ENCODE results near the gene RCCD1.
A peak's percentile ranks its signal among the peaks of the same experiment; 100 is the strongest.

The RCCD1 gene

GRCh38 chr15:90987561-90988141, 33.0 kb downstream of the RCCD1 start:
- Histone ChIP-seq H3K4me3 (ENCODE audit: low read length) (peak overlapping the region; percentile 59), H3K27ac (ENCODE audit: low read depth, low read length) (no peak overlapping the region), H3K4me1 (ENCODE audit: control insufficient read depth, low read length) (peaks cover 59% of the 10 kb centered on the region), H3K36me3 (ENCODE audit: control insufficient read depth, low read length) (peaks cover 61% of the 10 kb centered on the region), H3K79me2 (ENCODE audit: control insufficient read depth, low read length) (peaks cover 99% of the 10 kb centered on the region), H4K20me1 (ENCODE audit: control insufficient read depth, insufficient read depth, low read depth, low read length) (peaks cover 18% of the 10 kb centered on the region), H3K27me3 (ENCODE audit: control insufficient read depth, low read length) (no peaks in the 10 kb centered on the region), H3K4me2 (ENCODE audit: low read length) (peak overlapping the region; percentile 74), H3F3A (ENCODE audit: control insufficient read depth, insufficient read depth) (no peaks in the 10 kb centered on the region), H3K9me3 (ENCODE audit: control insufficient read depth, insufficient read depth, low read length) (no peaks in the 10 kb centered on the region), H3K9me2 (replicated peaks; ENCODE audit: control insufficient read depth, low read length) (no peaks in the 10 kb centered on the region)
- TF ChIP-seq EZH2phosphoT487 (IDR thresholded peaks at IDR 0.05; ENCODE audit: borderline replicate concordance, low read length) (no peak), CTCF (IDR thresholded peaks at IDR 0.05; ENCODE audit: low read depth, low read length, poor library complexity, severe bottlenecking) (no peak)

GRCh38 chr15:90988296-90988695, 33.6 kb downstream of the RCCD1 start:
- no peaks in the 10 kb centered on the region for H3K27me3 ChIP-seq (ENCODE audit: control insufficient read depth, low read length)
- H3K4me1 ChIP-seq (ENCODE audit: control insufficient read depth, low read length), result peaks cover 61% of the 10 kb centered on the region
- H3K4me3 ChIP-seq (ENCODE audit: low read length), result peak overlapping the region; percentile 59
- H3K9me2 ChIP-seq (replicated peaks; ENCODE audit: control insufficient read depth, low read length), result no peaks in the 10 kb centered on the region
- peaks cover 58% of the 10 kb centered on the region for H3K36me3 ChIP-seq (ENCODE audit: control insufficient read depth, low read length)
- no peaks in the 10 kb centered on the region for H3F3A ChIP-seq (ENCODE audit: control insufficient read depth, insufficient read depth)
- TF ChIP-seq CTCF (IDR thresholded peaks at IDR 0.05; ENCODE audit: low read depth, low read length, poor library complexity, severe bottlenecking) (no peak), EZH2phosphoT487 (IDR thresholded peaks at IDR 0.05; ENCODE audit: borderline replicate concordance, low read length) (no peak)
- no peak overlapping the region for H3K27ac ChIP-seq (ENCODE audit: low read depth, low read length)
- H4K20me1 ChIP-seq (ENCODE audit: control insufficient read depth, insufficient read depth, low read depth, low read length), result peaks cover 18% of the 10 kb centered on the region
- H3K9me3 ChIP-seq (ENCODE audit: control insufficient read depth, insufficient read depth, low read length), result no peaks in the 10 kb centered on the region
- peak overlapping the region; percentile 74 for H3K4me2 ChIP-seq (ENCODE audit: low read length)
- H3K79me2 ChIP-seq (ENCODE audit: control insufficient read depth, low read length), result peaks cover 99% of the 10 kb centered on the region

- Histone ChIP-seq H3K27me3 (ENCODE audit: control insufficient read depth, low read length) (no peaks in the 10 kb centered on the region), H3K9me2 (replicated peaks; ENCODE audit: control insufficient read depth, low read length) (no peaks in the 10 kb centered on the region), H3K79me2 (ENCODE audit: control insufficient read depth, low read length) (peaks cover 99% of the 10 kb centered on the region), H3F3A (ENCODE audit: control insufficient read depth, insufficient read depth) (no peaks in the 10 kb centered on the region), H3K9me3 (ENCODE audit: control insufficient read depth, insufficient read depth, low read length) (no peaks in the 10 kb centered on the region), H4K20me1 (ENCODE audit: control insufficient read depth, insufficient read depth, low read depth, low read length) (peaks cover 18% of the 10 kb centered on the region), H3K4me1 (ENCODE audit: control insufficient read depth, low read length) (peaks cover 61% of the 10 kb centered on the region), H3K36me3 (ENCODE audit: control insufficient read depth, low read length) (peaks cover 57% of the 10 kb centered on the region), H3K4me2 (ENCODE audit: low read length) (peak overlapping the region; percentile 74), H3K27ac (ENCODE audit: low read depth, low read length) (peak overlapping the region; percentile 30; the same call in 1 of the 2 replicates), H3K4me3 (ENCODE audit: low read length) (peak overlapping the region; percentile 59)
- TF ChIP-seq EZH2phosphoT487 (IDR thresholded peaks at IDR 0.05; ENCODE audit: borderline replicate concordance, low read length) (no peak), CTCF (IDR thresholded peaks at IDR 0.05; ENCODE audit: low read depth, low read length, poor library complexity, severe bottlenecking) (no peak)
These were observed 34.5 kb downstream of the RCCD1 start for GRCh38 chr15:90989040-90989768.

All from DOHH2 (cell line).